GM10847 (cell line): Measurements from ENCODE around the gene ABI3BP.

ENCODE experiments used
- POLR2A ChIP-seq: IDR thresholded peaks from 2 replicates; pipeline ENCODE4 v1.6.1; 2011; ENCODE audit not compliant: insufficient read length; ENCODE audit errors: extremely low read depth

ABI3BP gene

GRCh38 chr3:100891033-100891432, 102.2 kb downstream of the ABI3BP start:
- no peak for TF ChIP-seq POLR2A

- TF ChIP-seq POLR2A, result no peak
Observed at GRCh38 chr3:100888881-100889280, 104.3 kb downstream of the ABI3BP start.

- TF ChIP-seq POLR2A, result no peak
Observed at GRCh38 chr3:100882571-100882984, 110.6 kb downstream of the ABI3BP start.

- TF ChIP-seq POLR2A, result no peak
Observed at GRCh38 chr3:100880845-100881244, 112.4 kb downstream of the ABI3BP start.

- TF ChIP-seq POLR2A, result no peak
Observed at GRCh38 chr3:100880072-100880471, 113.1 kb downstream of the ABI3BP start.

- TF ChIP-seq POLR2A, result no peak
Observed at GRCh38 chr3:100879195-100879810, 113.9 kb downstream of the ABI3BP start.

- TF ChIP-seq POLR2A, result no peak
Observed at GRCh38 chr3:100877286-100877685, 115.9 kb downstream of the ABI3BP start.

- no peak for TF ChIP-seq POLR2A
Observed at GRCh38 chr3:100875239-100875638, 118.0 kb downstream of the ABI3BP start.

- no peak for TF ChIP-seq POLR2A
Observed at GRCh38 chr3:100873611-100874010, 119.6 kb downstream of the ABI3BP start.

- no peak for TF ChIP-seq POLR2A
Observed at GRCh38 chr3:100871306-100871705, 121.9 kb downstream of the ABI3BP start.

- TF ChIP-seq POLR2A, result no peak
Observed at GRCh38 chr3:100869787-100870186, 123.4 kb downstream of the ABI3BP start.

GRCh38 chr3:100868894-100869293, 124.3 kb downstream of the ABI3BP start:
- TF ChIP-seq POLR2A, result no peak

- no peak for TF ChIP-seq POLR2A
Observed at GRCh38 chr3:100868096-100868495, 125.1 kb downstream of the ABI3BP start.

GRCh38 chr3:100865442-100865841, 127.8 kb downstream of the ABI3BP start:
- TF ChIP-seq POLR2A, result no peak

GRCh38 chr3:100864471-100865250, 128.6 kb downstream of the ABI3BP start:
- no peak for TF ChIP-seq POLR2A

- TF ChIP-seq POLR2A, result no peak
Observed at GRCh38 chr3:100857863-100858262, 135.4 kb downstream of the ABI3BP start.

- TF ChIP-seq POLR2A, result no peak
Observed at GRCh38 chr3:100856821-100857220, 136.4 kb downstream of the ABI3BP start.
